ENCODE data around the gene PRB2.
"Not testable (repeated sequence)": the region's sequence is repeated elsewhere in the genome, so short reads cannot be mapped to it uniquely, and the experiment has no call there.

PRB2 gene

DNA sequence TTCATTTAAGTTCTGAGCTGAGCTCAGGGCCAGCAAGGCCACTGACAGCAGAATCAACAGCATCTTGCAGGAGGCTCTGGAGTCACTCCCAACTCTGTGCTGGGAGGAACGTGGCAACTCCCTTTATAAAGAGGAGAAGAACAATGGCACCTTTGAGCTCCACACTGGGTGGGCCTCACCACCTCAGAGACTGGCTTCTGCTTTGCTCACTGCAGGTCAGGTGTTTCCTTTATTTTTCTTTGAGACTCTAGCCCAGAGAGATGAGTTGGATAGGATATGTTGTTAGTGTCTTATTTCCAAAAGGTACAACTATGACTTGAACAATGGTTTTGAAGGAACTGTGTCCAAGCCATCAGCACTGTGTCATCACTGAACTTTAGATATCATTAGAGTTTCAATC lies at the start of gene PRB2:
Gene PRB2, minus strand, starts transcription at position 101 of the 400 bp plus-strand sequence. Its CDS starts 38 bp downstream, at position 63.
- DNase-seq (ENCODE audit: extremely low read depth in 1 of 2, low read depth in 1 of 2) = not testable (repeated sequence)

DNA sequence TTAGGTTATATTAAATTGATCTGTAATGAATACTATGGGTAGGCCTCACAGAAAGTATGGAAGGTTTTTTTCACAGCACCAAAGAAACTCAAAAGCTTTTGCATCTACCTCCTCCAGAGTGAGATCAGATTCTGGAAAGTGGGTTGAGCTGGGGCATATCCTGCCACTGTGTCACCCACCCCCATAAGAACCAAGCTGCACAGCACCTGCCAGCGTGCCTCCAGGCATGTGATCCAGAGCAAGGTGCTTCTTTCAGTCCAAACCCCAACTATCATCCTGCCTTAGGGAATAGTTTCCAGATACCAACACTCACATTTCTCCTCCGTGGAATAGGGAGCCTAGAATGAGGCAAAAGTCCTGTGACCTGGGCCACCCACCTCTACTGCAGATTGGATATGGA lies 42.6 kb upstream of the PRB2 start:
- no peak for DNase-seq (ENCODE audit: extremely low read depth in 1 of 2, low read depth in 1 of 2)

DNA sequence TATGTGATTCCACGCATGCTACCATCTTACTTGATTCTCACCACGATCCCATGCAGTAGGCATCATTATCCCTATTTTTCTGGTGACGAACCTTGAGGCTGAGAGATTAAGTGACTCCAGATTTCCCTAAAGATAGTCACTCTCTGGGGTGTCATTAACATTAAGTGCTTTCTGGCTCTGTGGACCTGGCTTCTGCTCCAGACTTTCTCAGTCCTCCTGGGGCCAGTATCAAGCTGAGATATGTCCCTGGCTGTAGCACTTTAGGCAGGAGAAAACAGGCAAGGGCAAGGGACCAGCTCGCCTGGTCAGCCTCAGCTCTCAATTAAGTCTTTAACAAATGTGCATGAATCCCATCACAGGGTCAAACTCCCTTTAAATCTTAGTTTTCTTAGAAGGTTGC lies 38.3 kb upstream of the PRB2 start:
- no peak for DNase-seq (ENCODE audit: extremely low read depth in 1 of 2, low read depth in 1 of 2)

DNA sequence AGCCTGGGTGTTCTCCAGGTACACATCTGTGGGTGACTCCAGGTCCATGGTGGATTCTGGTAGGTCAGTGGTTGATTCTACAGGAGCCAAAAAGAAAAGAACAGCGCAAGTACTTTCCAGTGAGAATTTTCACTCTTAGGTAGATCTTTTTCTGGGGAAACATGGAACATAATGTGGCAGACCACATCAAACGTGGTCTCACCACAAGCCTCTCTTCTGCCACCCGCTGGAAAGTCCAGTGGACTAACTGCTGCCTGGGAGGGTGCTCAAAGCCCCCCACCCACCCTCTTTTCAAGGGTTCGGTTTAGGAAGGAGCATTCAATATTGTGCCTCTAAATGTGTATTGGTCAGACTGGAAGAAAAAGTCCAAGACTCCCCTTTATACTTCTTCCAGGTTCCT lies 36.1 kb upstream of the PRB2 start:
- DNase-seq (ENCODE audit: extremely low read depth in 1 of 2, low read depth in 1 of 2) = no peak

DNA sequence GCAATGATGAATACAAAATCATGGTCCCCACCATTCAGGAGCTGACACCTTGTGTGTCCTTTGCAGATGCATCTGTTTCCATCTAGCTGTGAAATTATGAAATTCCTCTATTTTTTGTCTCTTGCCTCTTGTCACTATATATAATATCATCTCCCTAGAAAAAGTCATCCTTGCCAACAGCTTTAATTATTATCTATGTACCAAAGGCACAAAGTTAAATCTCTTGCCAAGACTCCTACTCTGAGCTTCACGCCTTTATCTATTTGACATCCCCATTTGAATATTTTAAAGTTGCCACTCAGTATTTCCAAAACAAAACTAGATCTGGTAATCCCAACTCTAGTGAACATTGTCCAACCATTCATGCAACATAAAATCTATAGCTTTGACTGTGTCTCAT lies 32.0 kb upstream of the PRB2 start:
- no peak for DNase-seq (ENCODE audit: extremely low read depth in 1 of 2, low read depth in 1 of 2)

DNA sequence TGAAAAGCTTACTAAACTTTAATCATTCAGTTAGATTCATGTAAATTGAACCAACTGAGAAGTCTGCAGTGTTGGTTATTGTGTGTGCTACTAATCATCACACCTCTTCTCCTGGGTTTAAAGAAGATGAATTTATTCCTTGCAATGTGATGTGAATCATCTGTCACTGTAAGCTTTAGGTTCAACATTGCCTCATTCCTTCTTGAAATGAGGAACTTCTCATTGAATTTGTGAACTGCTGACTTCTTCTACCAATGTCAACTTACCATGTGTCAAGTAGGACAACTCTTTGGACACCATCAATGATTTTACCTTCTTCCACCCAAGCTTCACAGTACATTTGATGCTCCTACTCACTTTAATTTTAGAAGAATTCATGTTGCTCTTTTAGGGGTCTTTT lies 17.4 kb upstream of the PRB2 start:
- DNase-seq (ENCODE audit: extremely low read depth in 1 of 2, low read depth in 1 of 2) = no peak

DNA sequence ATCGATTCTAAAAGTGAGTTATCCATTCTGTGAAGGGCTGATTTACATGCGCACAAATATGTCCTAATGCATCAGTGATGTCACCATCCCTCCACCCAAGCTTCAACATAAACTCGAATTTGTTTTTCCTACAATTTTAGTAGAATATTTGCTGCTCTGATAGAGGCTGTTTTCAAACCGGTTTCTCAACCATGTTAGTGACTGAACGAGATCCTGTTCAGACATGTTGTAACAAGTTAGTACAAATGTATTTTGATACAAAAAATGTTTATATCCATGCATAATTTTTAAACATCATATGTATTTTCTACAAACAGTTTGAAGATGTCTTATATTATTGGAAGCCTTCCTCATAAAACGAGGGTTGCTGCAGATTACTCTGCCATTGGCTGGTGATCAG lies 12.7 kb upstream of the PRB2 start:
- no peak for DNase-seq (ENCODE audit: extremely low read depth in 1 of 2, low read depth in 1 of 2)

DNA sequence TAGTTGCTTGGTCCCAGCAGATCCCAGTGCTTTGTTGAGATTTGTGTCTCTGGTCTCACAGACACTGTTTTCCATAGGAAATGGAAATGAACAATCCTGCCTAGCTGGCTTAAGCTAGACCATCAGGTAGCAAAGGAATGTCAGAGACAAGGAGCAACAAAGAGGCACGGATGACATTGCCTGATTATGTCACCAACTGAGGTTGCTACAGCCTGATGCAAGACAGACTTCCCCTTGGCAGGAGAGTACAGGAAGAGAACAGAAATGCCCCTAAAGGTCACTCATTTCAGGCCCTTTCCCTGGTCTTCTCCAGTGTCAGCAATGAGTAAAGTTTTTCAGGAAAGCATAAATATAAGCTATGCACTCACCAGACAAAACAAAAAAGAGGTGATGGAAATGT lies 2.0 kb upstream of the PRB2 start:
- no peak for DNase-seq (ENCODE audit: extremely low read depth in 1 of 2, low read depth in 1 of 2)

DNA sequence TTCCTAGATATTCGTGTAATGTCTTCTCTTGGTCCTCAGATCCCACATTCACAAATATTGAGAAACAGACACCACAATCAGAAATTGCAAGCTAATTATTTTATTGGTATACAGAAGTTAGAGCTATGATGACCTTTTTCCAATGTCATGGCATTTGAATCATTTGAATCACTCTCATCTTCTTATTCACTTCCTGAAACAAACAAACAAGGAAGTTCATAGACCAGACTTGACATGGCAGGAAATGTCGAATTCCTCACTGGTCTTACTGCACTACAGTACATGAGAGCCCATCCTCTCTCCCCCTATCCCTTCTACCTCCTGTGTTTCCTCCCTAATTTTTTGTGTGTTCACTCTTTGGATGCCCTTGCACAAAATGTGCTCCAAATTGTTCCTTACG lies 3.9 kb downstream of the PRB2 start:
- not testable (repeated sequence) for DNase-seq (ENCODE audit: extremely low read depth in 1 of 2, low read depth in 1 of 2)

DNA sequence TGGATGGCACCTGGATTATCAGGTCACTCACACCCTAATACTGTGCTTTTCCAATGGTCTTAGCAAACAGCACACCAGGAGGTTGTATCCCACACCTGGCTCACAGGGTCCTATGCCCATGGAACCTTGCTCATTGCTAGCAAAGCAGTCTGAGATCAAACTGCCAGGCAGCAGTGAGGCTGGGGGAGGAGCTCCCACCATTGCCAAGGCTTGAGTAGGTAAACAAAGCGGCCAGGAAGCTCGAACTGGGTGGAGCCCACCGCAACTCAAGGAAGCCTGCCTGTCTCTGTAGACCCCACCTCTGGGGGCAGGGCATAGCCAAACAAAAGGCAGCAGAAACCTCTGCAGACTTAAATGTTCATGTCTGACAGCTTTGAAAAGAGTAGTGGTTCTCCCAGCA lies 17.9 kb downstream of the PRB2 start:
- DNase-seq (ENCODE audit: extremely low read depth in 1 of 2, low read depth in 1 of 2) = not testable (repeated sequence)

DNA sequence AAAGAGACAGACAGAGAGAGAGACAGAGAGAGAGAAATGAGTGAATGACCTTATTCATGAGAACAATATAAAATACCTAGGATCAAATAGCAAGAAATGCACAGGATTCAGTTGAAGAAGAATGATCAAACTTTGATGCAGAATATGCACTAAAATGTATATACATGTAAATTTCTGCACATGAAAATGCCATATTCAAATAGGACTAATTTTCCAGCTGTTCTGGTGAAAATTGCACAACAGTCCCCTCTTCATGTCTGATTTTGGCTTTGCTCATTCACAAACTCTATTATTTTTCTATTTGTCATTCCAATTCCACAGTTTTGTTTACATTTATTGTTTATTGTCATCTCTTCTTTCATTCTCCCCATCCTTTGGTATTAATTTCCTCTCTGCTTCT lies 34.2 kb downstream of the PRB2 start:
- no peak for DNase-seq (ENCODE audit: extremely low read depth in 1 of 2, low read depth in 1 of 2)

DNA sequence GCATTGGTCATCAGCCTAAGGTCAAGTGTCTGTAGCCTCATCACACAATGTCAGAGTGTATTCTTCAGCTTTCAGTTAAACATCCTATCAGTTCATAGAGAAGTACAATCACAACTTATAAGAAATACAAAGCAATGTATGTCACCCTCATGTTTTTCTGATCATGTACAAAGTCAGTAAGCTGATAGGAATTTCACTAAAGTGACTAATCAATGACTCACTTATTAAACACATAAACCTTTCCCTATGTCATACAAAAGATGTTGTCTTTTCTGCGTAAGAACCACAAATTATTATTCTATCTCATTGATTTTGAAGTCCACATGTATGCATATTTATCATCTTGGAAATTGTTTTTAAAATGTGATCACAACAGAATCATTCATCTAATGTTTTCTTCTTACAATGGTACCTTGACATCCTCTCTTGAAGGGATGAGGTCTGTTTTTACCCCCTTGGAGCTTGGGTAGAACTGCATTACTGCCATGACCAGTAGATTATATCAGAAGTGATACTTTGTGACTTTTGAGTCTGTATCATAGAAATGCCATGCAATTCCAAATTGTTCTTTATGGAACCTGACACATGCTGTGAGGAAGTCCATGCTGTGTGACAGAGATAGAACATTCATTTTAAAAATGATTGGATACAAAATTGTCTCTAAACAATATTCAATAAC lies 35.0 kb downstream of the PRB2 start:
- not testable (repeated sequence) for DNase-seq (ENCODE audit: extremely low read depth in 1 of 2, low read depth in 1 of 2)

DNA sequence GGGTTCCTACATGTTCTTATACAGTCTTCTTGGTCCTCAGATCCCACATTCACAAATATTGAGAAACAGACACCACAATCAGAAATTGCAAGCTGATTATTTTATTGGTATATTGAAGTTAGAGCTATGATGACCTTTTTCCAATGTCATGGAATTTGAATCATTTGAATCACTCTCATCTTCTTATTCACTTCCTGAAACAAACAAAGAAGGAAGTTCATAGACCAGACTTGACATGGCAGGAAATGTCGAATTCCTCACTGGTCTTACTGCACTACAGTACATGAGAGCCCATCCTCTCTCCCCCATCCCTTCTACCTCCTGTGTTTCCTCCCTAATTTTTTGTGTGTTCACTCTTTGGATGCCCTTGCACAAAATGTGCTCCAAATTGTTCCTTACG lies 43.6 kb downstream of the PRB2 start:
- DNase-seq (ENCODE audit: extremely low read depth in 1 of 2, low read depth in 1 of 2) = not testable (repeated sequence)

DNA sequence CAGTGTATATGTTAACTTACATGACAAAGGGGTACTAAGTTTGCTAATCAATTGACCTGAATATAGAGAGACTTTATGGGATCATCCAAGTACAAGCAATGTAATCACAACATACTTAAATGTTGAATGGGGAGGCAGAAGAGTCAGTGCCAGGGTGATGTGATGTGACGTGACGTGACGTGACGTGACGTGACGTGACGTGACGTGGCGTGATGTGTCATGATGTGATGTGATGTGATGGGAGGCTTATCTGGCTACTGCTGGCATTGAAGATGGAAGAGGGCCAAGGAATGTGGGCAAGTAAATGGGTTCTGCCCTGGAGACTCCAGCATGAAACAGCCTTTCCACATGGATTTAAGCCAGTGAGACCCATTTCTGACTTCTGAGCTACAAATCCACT lies 46.9 kb downstream of the PRB2 start:
- DNase-seq (ENCODE audit: extremely low read depth in 1 of 2, low read depth in 1 of 2) = no peak

DNA sequence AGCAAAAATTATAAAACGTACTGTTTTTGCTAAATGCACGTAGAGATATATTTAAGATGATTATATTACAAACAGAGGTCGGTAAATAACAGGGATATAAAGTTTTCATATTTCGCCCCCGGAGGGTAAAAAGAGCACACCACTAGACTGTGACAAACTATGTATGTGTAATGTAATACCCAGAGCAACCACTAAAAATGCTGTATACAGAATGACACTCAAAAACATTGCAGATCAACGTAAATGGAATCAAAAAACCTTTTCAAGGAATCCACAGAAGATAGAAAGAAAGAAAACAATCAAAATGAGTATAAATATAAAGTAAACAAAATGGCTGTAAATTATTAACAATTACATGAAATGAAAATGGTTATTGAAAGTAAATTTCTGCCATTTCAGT lies 47.6 kb downstream of the PRB2 start:
- no peak for DNase-seq (ENCODE audit: extremely low read depth in 1 of 2, low read depth in 1 of 2)

DNA sequence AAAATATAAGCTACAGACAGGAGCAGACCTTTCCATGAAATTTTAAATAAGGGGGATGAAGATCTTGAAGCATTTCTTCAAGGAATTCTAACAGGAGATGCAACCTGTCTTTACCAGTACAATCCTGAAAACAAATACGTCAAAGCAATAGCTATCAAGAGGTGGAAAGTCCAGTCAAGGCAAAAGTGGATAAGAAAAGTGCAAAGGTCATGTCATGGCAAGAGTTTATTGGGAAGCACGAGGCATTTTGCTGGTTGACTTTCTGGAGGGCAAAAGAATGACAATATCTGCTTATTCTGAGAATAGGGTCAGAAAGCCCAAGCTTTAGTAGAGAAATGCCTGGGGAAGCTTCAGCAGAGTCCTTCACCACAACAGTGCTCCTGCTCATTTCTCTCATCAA lies 50.9 kb downstream of the PRB2 start:
- no peak for DNase-seq (ENCODE audit: extremely low read depth in 1 of 2, low read depth in 1 of 2)

All from stimulated activated CD8-positive, alpha-beta memory T cell treated with anti-CD3 and anti-CD28 coated beads, Interleukin-7, amount 100 ng/mL, for 48 hours (primary cell).